HUDEP-2 (cell line): Measurements from ENCODE around the gene ZNF689.
"Not testable (repeated sequence)": the region's sequence is repeated elsewhere in the genome, so short reads cannot be mapped to it uniquely, and the experiment has no call there.

ENCODE experiments used
- DNase-seq, 76 experiments: peaks; one replicate each; lab custom pipeline; 2025; ENCODE audit not compliant: unreplicated experiment in 76 of 76; lab: John Stamatoyannopoulos, UW

Gene ZNF689

DNA sequence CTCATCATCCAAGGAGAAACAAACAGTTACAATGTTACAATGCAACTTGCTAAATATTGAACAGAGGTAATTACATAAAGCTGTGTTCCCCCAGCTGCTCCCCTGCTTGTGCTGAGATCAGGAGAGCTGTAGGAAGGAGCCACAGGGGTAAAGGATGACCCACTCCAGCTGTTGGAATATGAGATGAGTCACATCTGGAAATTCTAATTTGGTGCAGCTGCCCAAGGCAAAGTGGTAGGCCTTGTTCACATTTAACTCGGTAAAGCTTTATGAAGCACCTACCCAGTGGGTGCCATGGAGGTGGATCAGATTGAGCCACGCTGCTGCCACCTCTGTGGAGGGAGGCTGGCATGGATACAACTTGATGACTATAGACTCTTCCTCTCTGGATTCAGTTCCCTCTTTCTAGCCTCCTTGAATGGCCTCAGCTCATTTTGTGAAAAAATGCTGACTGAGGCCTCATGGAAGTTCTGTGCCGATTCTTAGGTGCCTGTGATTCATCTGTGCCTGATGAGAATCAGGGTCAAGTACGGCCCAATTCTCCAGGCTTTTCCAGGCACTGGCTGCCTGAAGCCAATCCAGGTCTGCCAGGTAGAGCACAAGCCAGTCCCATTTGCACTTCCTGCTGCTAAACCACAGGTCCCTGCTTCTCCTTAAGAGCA lies 7.4 kb downstream of the ZNF689 start:
- DNase-seq = no peak

DNA sequence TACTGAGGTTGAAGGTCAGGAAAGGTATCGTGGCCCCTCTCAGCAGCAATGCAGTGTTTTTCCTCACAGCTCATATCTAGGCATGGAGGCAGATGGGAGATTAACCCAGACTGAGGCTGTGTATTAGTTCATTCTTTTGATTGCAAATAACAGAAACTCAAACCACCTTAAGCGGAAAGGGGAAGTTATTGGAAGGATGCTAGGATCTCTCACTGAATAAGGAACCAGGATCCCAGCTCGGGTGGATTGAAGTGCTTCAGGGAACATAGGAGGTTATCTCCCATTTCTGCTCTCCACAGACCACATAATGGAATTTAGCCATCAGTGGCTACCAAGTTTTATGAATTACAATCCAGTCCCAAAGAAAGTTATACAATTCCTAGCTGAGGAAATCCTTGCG lies 8.2 kb downstream of the ZNF689 start:
- no peak for DNase-seq

DNA sequence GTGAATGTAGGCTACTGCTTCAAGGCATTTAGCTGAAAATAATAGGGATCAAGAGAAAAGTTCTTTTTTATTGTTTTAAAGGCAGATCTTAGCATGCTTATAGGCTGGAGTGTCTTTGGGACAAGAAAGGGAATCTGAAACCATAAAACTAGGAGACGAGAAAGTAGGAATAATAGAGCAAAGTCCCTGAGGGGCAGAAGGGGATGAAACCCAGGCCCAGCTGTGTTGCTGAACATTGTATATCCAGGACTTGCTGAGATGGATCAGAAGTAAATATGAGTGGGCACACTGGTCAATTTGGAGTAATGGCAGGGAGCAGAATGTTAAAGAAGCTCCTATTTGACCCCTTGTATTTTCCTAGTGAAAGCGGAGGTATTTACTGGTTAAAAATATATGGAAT lies 9.3 kb downstream of the ZNF689 start:
- DNase-seq = no peak

DNA sequence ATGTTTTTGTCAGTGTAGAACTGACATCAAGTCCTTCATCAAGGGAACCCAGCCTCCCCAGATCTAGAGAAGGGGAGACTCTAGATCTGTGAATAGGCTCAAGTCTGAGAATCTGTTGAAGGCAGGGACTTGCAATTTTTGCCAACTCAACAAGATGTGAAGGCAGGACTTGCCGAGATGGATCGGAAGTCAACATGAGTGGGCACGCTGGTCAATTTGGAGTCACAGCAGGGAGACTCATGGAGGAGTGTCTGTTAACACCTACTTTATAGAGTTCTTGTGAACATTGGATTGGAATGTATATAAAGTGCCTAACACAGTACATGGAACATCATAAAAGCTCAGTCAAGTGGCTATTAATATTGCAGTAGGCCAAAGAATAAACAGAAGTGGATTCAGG lies 10.0 kb downstream of the ZNF689 start:
- DNase-seq = no peak

DNA sequence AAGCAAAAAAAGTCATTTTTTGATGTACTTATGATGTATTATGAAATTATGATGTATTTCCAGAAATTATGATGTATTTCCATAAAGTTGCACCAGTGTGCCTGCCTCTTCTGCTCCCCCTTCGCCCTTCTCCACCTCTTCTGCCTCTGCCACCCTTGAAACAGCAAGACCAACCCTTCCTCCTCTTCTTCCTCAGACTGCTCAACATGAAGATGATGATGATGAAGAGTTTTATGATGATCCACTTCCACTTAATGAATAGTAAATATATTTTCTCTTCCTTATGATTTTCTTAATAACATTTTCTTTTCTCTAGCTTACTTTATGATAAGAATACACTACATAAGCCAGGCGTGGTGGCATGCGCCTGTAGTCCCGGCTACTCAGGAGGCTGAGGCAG lies 17.3 kb downstream of the ZNF689 start:
- DNase-seq = no peak

DNA sequence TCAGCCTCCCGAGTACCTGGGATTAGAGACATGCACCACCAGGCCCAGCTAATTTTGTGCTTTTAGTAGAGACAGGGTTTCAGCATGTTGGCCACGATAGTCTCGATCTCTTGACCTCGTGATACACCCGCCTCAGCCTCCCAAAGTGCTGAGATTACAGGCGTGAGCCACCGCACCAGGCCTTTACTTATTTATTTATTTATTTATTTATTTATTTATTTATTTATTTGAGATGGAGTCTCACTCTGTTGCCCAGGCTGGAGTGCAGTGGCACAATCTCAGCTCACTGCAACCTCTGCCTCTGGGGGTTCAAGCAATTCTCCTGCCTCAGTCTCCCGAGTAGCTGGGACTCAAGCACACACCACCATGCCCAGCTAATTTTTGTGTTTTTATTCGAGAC lies 19.3 kb downstream of the ZNF689 start:
- DNase-seq = not testable (repeated sequence)

DNA sequence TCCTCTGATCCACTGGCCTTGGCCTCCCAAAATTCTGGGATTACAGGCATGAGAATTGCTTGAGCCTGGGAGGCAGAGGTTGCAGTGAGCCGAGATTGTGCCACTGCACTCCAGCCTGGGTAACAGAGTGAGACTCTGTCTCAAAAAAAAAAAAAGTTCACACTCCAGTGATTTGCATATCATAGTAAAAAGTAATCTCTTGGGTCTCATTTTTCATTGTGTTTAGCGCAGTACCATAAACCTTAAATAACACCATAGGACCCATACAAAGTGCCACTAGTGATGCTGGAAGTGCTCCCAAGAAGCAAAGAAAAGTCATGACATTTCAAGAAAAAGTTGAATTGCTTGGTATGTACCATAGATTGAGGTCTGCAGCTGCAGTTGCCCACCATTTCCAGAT lies 20.6 kb downstream of the ZNF689 start:
- DNase-seq = not testable (repeated sequence)

DNA sequence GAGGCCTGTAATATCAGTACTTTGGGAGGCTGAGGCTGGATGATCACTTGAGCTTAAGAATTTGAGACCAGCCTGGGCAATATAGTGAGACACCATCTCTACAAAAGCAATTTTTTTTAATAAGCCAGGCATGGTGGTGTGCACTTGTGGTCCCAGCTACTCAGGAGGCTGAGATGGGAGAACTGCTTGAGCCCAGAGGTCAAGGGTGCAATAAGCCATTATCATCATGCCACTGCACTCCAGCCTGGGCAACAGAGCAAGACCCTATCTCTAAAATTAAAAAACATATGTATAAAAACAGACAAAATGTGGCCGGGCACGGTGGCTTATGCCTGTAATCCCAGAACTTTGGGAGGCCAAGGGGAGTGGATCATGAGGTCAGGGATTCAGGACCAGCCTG lies 21.5 kb downstream of the ZNF689 start:
- no peak for DNase-seq

DNA sequence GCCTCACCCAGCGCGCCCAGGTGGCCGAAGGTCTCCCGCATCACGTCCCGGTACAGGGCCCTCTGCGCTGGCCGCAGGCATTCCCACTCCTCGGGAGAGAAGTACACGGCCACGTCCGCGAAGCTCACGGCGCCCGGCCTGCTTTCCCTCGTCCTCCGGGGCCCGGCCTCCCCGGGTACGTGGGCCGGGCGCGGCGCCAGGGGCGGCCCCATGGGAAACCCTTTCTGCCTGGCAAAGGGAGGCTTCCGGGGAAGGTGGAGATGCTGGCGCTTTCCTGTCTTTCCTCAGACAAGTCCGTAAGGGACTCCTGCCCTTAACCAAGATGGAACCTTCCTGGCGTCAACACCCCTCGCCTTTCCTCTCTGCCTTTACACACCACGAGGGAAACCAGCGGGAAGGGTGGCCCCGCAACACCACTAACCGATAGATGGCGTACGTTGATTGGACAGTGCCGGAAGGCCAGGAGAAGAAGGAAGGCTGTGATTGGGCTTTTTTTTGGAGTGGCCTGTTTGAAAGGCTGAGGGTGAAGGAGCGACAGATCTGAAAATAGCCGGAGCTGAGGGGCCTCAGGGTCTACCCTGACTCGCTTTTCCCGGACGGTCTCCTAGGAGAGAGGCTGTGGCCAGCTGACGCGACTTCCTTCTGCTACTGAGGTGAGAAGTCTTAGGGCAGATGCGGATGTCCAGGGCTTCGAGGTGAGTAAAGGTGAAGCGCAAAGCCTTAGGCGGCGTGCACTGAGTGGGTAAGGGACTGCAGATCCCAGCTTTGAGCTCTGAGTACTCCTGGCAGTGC lies 24.6 kb downstream of the ZNF689 start, which contains the start of gene ZNF785:
TSS of gene ZNF785 (minus strand) at position 298 of the 792 bp plus-strand sequence. CDS start at position 212, 86 bp downstream.
- DNase-seq = peak in 74 of 76 experiments; percentile 74 to 98 (median 94)

DNA sequence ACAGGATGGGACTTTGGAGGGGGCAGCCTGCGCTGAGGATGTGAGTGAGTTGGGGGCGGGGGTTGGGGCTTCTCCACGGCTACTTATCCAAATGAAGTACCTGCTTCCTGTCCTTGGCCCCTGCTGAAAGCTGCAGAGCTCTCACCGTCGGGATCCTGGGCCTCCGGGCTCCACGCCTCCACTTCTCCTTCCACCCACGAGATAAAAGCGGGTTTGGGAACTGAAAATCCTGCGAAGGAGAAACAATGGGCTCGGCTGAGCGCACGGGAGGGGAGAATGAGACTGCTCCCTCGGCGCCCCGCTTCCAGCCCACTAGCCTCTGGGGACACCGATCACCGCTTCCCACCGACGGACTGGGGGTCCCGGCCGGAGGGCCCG lies 25.2 kb downstream of the ZNF689 start:
- DNase-seq = peak in 11 of 76 experiments; percentile 17 to 75 (median 43)

DNA sequence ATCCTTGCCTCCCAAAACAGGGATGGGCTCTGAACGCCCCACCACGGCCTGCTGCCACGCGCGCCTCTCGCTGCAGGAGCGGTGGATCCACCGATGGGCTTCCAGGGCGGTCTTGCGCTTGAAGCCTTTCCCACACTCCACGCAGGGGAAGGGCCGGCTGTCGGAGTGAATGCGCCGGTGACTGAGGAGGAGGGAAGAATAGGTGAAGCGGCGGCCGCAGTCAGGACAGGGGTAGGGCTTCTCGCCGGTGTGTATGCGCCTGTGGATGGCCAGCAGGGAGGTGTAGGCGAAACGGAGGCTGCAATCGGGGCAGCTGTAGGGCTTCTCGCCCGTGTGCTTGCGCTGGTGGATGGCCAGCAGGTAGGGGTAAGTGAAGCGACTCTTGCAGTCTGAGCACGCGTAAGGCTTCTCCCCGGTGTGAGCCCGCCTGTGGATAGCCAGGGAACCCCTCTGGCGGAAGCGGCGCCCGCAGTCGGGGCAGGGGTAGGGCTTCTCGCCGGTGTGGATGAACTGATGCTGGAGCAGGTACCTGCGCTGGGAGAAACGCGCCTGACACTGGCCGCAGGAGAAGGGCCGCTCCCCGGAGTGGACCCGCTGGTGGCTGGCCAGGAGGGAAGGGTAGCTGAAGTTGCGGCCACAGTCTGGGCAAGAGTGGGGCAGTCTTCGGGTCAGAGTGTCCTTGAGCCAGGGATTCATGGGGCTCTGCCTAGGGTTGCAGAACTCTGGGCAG lies 27.4 kb downstream of the ZNF689 start:
- DNase-seq = no peak

DNA sequence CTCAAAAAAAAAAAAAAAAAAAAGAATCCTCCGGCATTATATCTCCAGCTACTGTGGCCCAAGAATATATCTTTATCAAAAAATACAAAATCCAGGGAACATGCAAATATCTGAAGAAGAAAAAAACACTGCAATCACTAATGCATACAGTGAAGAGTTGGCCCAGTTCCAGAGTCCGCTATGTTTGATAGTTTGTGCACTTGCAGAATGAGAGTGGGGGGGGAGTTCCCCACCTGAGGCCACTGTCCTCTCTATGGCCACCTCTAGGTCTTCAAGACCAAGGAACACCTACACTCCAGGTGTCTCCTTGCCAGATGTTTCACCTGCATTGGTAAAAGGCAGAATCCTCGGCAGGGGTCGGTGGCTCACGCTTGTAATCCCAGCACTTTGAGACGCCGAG lies 28.7 kb downstream of the ZNF689 start:
- no peak for DNase-seq

DNA sequence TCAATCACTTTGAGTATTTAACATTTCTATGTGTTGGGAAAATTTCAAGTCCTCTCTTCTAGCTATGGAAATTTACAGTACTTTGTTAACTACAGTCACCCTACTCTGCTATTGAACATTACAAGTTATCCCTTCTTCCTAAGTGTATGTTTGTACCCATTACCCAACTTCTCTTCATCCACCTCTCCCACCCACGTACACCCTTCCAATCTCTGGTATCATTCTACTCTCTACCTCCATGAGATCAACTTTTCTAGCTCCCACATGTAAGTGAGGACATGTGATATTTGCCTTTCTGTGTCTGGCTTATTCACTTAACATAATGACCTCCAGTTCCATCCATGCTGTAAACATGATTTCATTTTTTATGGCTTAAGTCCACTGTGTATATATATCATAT lies 35.5 kb downstream of the ZNF689 start:
- DNase-seq = no peak

DNA sequence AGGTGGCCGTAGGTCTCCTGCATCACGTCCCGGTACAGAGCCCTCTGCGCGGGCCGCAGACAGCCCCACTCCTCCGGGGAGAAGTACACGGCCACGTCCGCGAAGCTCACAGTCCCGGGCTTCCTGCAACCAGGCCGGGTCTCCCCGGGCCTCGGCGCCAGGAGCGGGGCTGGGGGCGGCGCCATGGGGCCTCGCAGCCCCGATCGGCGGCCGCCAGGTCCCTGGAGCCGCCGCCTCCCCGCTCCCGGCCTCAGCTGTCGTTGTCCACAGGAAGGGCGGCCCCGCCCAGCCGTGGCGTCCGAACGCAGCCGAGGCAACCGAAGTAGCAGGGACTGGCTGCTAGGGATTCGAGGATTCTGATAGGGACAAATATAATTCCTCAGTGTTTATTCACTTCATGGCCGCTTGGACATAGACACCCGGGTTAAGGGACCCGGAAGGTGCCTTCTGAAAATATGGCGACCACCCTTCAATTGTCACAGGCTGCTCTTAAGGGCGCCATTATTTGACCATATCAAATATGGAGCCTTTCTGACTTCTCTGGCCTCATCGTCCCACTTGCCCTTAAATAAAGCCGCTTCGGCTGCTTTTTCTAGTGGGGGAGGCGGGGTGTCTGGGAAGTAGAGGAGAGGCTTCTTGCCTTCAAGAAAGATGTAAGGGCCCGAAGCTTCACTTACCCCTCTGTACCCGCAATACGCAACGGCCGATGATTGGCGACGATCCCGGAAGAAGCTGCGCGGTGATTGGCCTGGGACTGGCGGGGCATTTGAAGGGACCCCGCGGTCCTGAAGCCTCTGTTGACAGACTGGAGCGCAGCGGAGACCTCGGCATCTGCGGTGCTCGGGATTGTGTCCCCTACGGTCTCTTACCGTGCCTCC lies 38.5 kb downstream of the ZNF689 start, which contains the start of gene ZNF688:
TSS of gene ZNF688 (minus strand) at position 270 of the 878 bp plus-strand sequence. CDS start at position 185, 85 bp downstream.
- DNase-seq = peak in 75 of 76 experiments; percentile 50 to 97 (median 91)

DNA sequence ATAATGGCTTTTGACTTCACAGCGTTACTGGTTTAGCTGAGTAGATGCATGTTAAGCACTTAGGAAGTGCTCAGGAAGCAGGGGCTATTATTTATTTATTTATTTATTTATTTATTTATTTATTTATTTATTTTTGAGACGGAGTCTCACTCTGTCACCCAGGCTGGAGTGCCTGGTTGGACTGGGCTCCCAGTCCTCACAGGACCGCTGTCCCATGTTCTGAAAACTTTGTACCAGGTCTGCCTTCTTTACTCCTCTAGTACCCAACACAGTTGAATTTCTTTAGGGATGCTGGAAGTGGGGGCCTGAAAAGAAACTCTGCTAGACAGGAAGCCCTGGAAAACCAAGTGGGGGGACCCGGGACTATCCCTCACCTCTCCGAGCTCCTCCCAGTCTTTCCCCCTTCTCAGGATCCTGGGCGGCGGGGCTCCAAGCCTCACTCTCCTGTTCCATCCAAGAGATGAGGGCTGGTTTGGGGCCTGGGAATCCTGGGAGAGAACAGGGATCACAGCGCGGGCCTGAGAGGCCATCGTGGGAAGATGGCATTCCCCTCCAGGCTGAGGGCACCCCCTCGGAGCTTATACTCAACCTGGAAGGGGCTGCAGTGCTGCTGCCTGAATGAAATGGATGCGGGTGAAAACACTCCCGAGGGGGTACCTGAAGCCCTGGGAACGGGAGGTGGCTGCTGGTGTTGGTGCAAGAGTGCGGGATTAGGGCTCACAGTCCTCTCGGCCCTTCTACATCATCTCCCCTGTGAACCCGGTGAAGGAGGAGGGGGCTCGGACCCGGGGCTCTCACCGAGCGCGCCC lies 39.3 kb downstream of the ZNF689 start:
- peak in 1 of 76 experiments; percentile 51 for DNase-seq

DNA sequence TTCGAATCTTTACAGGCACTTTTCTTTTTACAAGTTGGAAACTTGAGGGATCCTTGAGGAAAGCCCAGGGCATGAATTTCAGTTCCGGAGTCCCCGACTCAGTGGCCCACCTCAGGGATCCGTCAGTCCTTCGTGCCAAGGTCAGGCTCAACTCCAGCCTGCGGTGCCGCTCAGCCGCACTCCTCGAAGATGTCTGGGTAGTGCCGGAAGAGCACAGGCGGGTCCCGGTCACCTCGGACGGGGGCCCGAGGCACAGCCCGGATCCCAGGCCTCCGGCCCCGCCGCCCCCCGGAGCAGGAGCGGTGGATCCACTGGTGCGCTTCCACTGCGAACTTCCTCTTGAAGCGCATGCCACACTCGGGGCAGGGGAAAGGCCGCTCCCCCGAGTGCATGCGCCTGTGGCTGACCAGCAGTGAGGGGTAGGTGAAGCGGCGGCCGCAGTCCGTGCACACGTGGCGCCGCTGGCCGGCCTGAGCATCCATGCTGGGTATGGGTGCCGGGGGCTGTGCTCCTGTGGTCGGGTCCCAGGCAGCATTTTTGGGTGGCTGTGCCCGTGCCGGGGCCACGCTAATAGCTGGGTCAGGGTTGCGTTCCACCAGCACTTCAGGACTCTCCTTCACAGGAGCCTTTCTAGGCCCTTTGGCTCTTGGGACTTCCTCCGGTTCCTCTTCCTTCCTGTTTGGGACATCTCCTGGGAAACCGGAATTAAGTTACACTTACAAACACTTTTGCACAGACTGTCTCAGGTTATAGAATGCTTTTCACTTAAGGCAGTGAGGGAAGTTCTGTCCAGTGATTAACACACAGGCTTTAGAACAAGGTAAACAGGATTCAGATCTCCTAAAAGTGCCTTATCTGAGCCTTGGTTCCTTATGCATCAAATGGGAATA lies 40.2 kb downstream of the ZNF689 start:
- no peak for DNase-seq

DNA sequence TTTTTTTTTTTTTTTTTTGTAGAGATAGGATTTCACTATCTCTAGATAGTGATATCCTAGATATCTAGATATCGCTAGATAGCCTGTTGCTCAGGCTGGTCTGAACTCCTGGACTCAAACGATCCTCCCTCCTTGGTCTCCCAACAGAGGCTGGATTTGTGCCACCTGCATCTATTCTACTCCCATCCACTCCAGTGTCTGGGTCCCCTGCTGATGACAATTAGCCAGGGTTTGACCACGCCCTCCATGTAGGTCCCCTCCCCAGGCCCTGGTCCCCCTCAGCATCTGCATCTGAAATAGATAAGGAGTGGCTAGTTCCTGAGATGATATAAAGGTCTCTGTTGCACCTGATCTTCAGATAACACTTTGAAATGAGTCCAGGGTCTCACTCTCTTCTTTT lies 40.9 kb downstream of the ZNF689 start:
- DNase-seq = no peak

DNA sequence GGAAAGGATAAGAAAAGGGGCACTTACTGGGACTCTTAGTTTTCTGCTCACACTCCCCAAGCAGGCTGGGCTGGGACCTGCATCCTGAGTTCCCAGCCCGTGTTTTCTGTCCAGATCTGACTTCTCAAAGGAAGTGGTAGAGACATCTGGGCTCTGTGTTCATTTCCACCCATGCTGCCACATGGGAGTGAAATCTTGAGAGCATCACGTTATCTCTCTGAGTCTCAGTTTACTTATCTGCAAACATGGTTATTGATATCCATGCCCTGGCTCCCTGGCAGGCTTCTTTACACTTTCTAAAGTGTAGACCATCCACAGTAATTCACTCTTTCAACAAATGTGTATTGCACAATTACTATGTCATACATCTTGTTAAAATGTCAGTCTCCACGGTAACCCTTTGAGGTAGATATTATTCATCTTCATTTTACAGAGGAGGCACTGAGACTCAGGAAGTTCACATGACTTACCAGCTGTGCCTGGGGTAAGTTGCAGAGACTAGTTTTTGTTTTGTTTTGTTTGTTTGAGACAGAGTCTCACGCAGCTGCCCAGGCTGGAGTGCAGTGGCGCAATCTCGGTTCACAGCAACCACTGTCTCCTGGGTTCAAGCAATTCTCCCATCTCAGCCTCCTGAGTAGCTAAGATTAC lies 42.1 kb downstream of the ZNF689 start:
- no peak for DNase-seq
